ENCODE measurements around the gene HADH.
"Not testable (repeated sequence)": the region's sequence is repeated elsewhere in the genome, so short reads cannot be mapped to it uniquely, and the experiment has no call there.

The HADH gene

GRCh38 chr4:108031427-108032083, 41.9 kb downstream of the HADH start:
- DNase-seq: peak; percentile 15

GRCh38 chr4:108033348-108033747, 43.7 kb downstream of the HADH start:
- no peak for DNase-seq

GRCh38 chr4:108034565-108034964, 44.9 kb downstream of the HADH start:
- no peak for DNase-seq

- no peak for DNase-seq
Observed at GRCh38 chr4:108035691-108036090, 46.0 kb downstream of the HADH start.

- DNase-seq: no peak
Observed at GRCh38 chr4:108036213-108036612, 46.5 kb downstream of the HADH start.

GRCh38 chr4:108037884-108038283, 48.2 kb downstream of the HADH start:
- DNase-seq: peak; percentile 18

- no peak for DNase-seq
Observed at GRCh38 chr4:108042927-108043326, 53.2 kb downstream of the HADH start.

- no peak for DNase-seq
Observed at GRCh38 chr4:108043526-108043925, 53.8 kb downstream of the HADH start.

- DNase-seq: no peak
Observed at GRCh38 chr4:108044951-108045686, 55.4 kb downstream of the HADH start.

- DNase-seq: no peak
Observed at GRCh38 chr4:108045687-108046024, 56.0 kb downstream of the HADH start.

- DNase-seq: no peak
Observed at GRCh38 chr4:108047199-108047598, 57.5 kb downstream of the HADH start.

GRCh38 chr4:108048157-108048556, 58.5 kb downstream of the HADH start:
- no peak for DNase-seq

GRCh38 chr4:108048997-108049396, 59.3 kb downstream of the HADH start:
- DNase-seq: no peak

GRCh38 chr4:108049406-108049805, 59.7 kb downstream of the HADH start:
- no peak for DNase-seq

- DNase-seq: not testable (repeated sequence)
Observed at GRCh38 chr4:108050166-108051111, 60.8 kb downstream of the HADH start.

GRCh38 chr4:108051343-108051742, 61.7 kb downstream of the HADH start:
- no peak for DNase-seq

- no peak for DNase-seq
Observed at GRCh38 chr4:108052558-108053120, 63.0 kb downstream of the HADH start.

- DNase-seq: no peak
Observed at GRCh38 chr4:108053251-108053711, 63.6 kb downstream of the HADH start.

GRCh38 chr4:108054025-108054638, 64.4 kb downstream of the HADH start:
- DNase-seq: no peak

- DNase-seq: no peak
Observed at GRCh38 chr4:108055787-108056186, 66.1 kb downstream of the HADH start.

GRCh38 chr4:108056418-108056817, 66.7 kb downstream of the HADH start:
- no peak for DNase-seq

- DNase-seq: peak; percentile 78
Observed at GRCh38 chr4:108058685-108059440, 69.2 kb downstream of the HADH start.

Data from fibroblast of skin of back (primary cell).